Erythroblast (primary cell): Measurements from ENCODE around the gene OR2V2.

Experiments
- DNase-seq, 2 experiments: peaks; one replicate each; lab custom pipeline; 2025; lab: John Stamatoyannopoulos, UW
- GATA1 ChIP-seq: IDR thresholded peaks from 2 replicates; pipeline ENCODE4 v1.6.1; 2011; ENCODE audit warnings: low read depth, mild to moderate bottlenecking, control low read depth, low read length, moderate library complexity
- POLR2A ChIP-seq: IDR thresholded peaks from 2 replicates; pipeline ENCODE4 v1.6.1; 2011; ENCODE audit warnings: mild to moderate bottlenecking, low read length

OR2V2 gene

DNA sequence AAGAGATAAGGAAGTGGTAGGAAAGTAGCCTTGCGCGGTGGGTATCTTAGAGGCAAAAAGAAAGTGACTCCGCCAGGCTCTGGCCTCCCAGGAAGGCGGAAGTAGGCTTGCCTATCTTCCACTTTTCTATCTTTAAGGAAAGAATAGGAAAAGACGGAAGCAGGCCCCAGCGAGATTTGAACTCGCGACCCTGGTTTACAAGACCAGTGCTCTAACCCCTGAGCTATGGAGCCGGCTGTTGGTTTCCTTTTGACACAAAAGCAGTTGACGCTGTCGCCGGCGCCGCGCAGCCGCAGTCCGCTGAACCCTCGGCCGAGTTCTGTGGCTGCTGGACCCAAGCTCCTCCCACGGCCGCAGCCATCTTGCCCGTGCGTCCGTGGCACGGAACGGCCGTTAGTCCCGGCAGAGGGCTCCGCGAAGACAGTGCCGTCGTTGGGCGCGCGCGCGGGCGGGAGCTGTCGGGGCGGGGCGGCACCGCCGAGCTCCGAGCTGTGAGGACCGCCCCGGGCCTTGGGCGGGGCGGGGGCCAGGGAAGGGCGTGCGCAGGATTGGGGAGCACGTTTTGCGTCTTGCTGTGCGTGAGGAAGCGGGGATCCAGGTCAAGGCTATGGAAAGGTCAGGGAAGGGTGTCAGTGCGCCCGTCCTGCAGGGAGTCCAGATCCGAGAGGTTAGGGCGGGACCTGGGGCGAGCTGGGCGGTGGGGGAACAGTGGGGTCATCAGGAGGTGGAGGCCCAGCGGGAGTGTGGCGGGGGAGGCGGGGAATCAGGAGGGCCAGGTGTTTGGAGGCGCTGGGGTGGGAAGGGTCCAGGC lies 44.3 kb downstream of the OR2V2 start:
- DNase-seq, result no peak
- no peak for TF ChIP-seq GATA1
- TF ChIP-seq POLR2A, result peak; percentile 61

- TF ChIP-seq POLR2A (no peak), GATA1 (no peak)
- no peak for DNase-seq
These were observed 45.1 kb downstream of the OR2V2 start for GRCh38 chr5:181192337-181193046.

DNA sequence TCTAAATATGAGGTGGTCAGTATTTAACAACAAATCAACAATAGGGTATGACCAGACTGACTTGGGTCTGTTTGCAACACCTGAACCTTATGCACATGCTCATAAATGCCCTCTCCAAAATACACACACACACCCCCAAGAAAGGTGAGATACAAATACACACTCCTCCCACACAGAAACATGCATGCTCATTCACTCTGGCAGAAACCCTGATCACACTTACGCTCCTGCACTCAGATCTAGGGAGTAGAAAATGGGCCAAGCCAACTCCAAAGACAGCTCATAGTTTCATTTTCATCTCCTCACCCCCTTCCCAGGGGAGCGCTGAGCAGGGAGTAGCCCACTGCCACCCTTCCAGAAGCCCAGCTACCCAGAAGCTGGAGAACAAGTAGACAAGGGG lies 46.3 kb downstream of the OR2V2 start:
- DNase-seq, result no peak
- no peak for TF ChIP-seq GATA1
- no peak for TF ChIP-seq POLR2A

DNA sequence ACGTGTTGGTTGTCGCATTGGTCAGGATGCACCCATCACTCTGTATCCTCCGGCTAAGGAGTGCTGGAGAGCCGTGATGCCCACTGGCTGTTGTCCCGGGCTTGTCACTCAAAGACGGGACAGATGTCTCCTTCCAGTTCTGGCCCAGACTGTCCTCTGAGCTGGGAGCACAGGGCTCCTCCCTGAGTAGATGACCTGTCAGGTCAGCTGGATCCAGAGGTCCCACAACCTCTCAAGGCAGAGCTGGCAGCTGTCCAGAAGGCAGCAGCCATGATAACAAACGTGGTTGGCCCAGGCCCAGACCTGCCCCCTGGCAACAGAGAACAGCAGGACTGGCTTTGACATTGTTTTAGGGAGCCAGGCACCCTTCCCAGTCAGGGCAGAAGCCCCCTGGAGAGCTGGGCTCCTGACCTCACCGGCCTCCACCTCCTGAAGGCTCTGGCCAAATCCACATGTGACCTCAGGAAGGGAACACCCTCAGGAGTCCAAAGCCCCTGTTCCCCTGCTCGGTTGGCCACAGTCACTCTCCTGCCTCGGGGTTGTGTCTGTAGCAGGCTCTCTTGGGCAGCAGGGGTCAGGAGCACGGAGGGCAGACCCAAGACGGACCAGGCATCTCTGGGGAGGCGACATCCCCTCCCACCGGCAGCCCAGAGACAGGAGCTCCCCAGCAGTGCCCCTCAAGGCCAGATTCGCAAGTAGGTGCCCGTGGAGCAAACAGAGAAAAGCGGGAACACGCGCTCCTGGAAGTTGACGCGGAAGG lies 47.3 kb downstream of the OR2V2 start:
- TF ChIP-seq GATA1 (no peak), POLR2A (no peak)
- DNase-seq, result no peak

GRCh38 chr5:181195249-181195761 lies 47.9 kb downstream of the OR2V2 start:
- no peak for TF ChIP-seq GATA1
- TF ChIP-seq POLR2A, result no peak
- no peak for DNase-seq

GRCh38 chr5:181197326-181197951 lies 50.1 kb downstream of the OR2V2 start:
- no peak for DNase-seq
- TF ChIP-seq GATA1, result no peak
- TF ChIP-seq POLR2A, result no peak

DNA sequence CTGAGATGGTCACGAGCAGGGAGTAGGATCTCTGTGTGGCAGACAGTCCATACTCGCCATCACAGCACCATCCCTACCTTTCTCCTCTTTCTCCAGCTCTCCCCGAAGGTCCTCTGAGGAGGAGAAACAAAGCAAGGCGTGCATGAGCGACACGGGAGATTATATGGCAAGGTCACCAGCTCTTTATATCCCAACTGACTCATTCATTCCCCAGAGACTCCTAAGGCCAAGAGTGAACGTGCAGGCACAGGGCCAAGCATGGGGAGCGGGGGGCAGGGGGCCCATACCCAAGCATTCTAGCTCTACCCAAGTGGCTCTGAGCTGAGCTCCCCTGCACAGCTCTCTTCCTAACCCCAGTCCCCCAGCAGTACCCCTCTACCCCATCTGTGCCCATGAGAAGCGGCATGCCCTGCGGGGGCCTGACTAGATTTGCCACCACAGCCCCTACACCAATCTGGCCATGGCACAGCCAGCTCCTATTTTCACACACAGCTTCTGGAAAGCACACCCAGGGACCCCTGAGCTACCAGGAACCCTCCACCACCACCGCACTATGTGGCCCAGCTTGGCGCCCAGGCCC lies 50.8 kb downstream of the OR2V2 start:
- DNase-seq, result no peak
- TF ChIP-seq POLR2A, result no peak
- TF ChIP-seq GATA1, result no peak

GRCh38 chr5:181198905-181199519 lies 51.6 kb downstream of the OR2V2 start:
- TF ChIP-seq POLR2A, result no peak
- no peak for DNase-seq

DNA sequence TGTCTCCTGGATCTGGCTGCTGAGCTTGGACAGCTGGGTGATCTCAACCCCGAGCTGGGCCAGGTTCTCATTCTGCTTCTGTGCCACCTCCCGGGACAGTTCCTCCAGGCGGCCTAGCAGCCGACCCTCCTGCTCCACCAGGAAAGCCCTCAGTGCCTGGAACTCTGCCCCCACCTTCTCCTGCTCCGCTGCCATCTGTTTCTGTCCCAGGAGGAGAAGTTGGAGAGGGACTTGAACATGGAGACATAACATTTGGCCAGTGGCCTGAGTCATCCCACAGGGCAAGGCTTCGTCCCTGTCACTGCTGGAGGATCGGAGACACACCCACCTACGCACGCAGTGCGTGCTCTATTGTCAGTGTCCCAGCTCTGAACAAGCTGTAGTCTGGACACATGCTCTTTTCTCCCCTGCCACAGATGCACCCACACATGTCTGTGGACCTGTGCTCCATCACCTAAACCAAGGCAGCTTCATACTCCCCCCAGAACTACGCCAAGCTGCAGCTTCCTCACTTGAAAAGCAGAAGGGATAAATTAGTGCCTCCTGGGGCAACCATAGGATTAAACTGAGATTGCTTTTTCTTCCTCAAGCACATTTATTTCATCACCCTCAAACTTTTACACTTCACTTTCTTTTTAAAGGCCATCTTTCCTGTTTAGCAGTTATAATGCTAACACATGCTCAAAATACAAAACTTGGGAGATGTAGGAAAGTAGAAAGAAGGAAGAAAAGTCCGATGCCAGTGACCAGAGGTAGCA lies 52.7 kb downstream of the OR2V2 start:
- TF ChIP-seq POLR2A (no peak), GATA1 (no peak)
- DNase-seq, result no peak

- DNase-seq, result no peak
- TF ChIP-seq GATA1 (no peak), POLR2A (no peak)
These were observed 53.4 kb downstream of the OR2V2 start for GRCh38 chr5:181200816-181201215.

GRCh38 chr5:181203093-181203711 lies 55.8 kb downstream of the OR2V2 start:
- TF ChIP-seq POLR2A (no peak), GATA1 (no peak)
- no peak for DNase-seq

DNA sequence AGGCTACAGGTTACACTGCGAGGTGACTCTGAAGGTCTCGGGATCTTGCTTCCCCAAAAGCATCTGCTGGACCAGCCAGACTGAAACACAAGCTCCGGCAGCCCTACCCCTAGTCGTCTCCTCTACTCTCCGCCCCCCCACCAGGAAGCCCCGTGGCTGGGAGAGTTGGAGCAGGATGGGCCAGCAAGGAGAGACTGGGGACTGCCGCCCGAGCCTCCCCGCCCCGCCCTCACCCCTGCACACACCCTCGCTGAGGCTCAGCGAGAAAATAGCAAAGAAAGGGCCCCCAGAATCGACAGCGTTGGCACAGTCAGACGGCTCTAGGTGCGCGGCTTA lies 56.4 kb downstream of the OR2V2 start:
- DNase-seq, result no peak
- TF ChIP-seq POLR2A (no peak), GATA1 (no peak)
